ENCODE results near the gene MIS12.

GRCh38 chr17:5473906-5474305 is 12.5 kb upstream of the MIS12 start:
- TF ChIP-seq CTCF (conservative IDR thresholded peaks at IDR 0.05 in 1 of 2, IDR thresholded peaks at IDR 0.05 in 1 of 2; ENCODE audit: low read depth in 1 of 2, low read length in 2 of 2) (no peak), EZH2 (IDR thresholded peaks at IDR 0.05; ENCODE audit: low read length, missing control alignments) (no peak)

Measured in fibroblast of lung (primary cell).